Inflammatory macrophage (primary cell): ENCODE data around the gene KLRD1.
"Not testable (repeated sequence)": the region's sequence is repeated elsewhere in the genome, so short reads cannot be mapped to it uniquely, and the experiment has no call there.

Experiments used
- DNase-seq, 2 donors: peaks; one replicate each; pipeline ENCODE4 v3.0.0-alpha.2; 2020 to 2022
- total RNA-seq, 18 experiments: gene quantifications; one replicate each; lab custom pipeline; 2026; ENCODE audit warnings: mixed read lengths in 6 of 18, inconsistent platforms in 2 of 18; lab: John Stamatoyannopoulos, UW

KLRD1 gene
- 0 to 0.49 (median 0.14) reads per million in 18 experiments for total RNA-seq

- DNase-seq: no peak
Observed at GRCh38 chr12:10307630-10308029, at the start of gene KLRD1. KLRD1 (plus strand) TSS chr12:10307870; CDS start chr12:10308078, 208 bp downstream.

GRCh38 chr12:10260927-10261326 lies 46.7 kb upstream of the KLRD1 start:
- no peak for DNase-seq

GRCh38 chr12:10268037-10268436 lies 39.6 kb upstream of the KLRD1 start:
- no peak for DNase-seq

GRCh38 chr12:10272467-10272866 lies 35.2 kb upstream of the KLRD1 start:
- DNase-seq: no peak

GRCh38 chr12:10276774-10277173 lies 30.9 kb upstream of the KLRD1 start:
- DNase-seq: no peak

- no peak for DNase-seq
Observed at GRCh38 chr12:10278104-10278503, 29.6 kb upstream of the KLRD1 start.

GRCh38 chr12:10279937-10280336 lies 27.7 kb upstream of the KLRD1 start:
- DNase-seq: no peak

GRCh38 chr12:10283027-10283426 lies 24.6 kb upstream of the KLRD1 start:
- DNase-seq: no peak

GRCh38 chr12:10285919-10286318 lies 21.8 kb upstream of the KLRD1 start:
- DNase-seq: no peak

- no peak for DNase-seq
Observed at GRCh38 chr12:10289005-10289754, 18.5 kb upstream of the KLRD1 start.

GRCh38 chr12:10291030-10291429 lies 16.6 kb upstream of the KLRD1 start:
- DNase-seq: no peak

- no peak for DNase-seq
Observed at GRCh38 chr12:10293151-10293550, 14.5 kb upstream of the KLRD1 start.

GRCh38 chr12:10293570-10294227 lies 14.0 kb upstream of the KLRD1 start:
- no peak for DNase-seq

GRCh38 chr12:10301103-10301502 lies 6.6 kb upstream of the KLRD1 start:
- DNase-seq: no peak

GRCh38 chr12:10304161-10304574 lies 3.5 kb upstream of the KLRD1 start:
- DNase-seq: no peak

GRCh38 chr12:10305411-10305810 lies 2.3 kb upstream of the KLRD1 start:
- DNase-seq: no peak

GRCh38 chr12:10310926-10311720 lies 3.5 kb downstream of the KLRD1 start:
- DNase-seq: no peak

- no peak for DNase-seq
Observed at GRCh38 chr12:10319388-10319787, 11.7 kb downstream of the KLRD1 start.

- DNase-seq: no peak
Observed at GRCh38 chr12:10320643-10321042, 13.0 kb downstream of the KLRD1 start.

GRCh38 chr12:10328691-10329090 lies 21.0 kb downstream of the KLRD1 start:
- DNase-seq: not testable (repeated sequence)

GRCh38 chr12:10331642-10332239 lies 24.1 kb downstream of the KLRD1 start:
- DNase-seq: peak; percentile 53 to 61

- DNase-seq: not testable (repeated sequence)
Observed at GRCh38 chr12:10336196-10336595, 28.5 kb downstream of the KLRD1 start.

GRCh38 chr12:10338470-10338869 lies 30.8 kb downstream of the KLRD1 start:
- DNase-seq: not testable (repeated sequence)
